ENCODE results near the gene IQCN.

Gene IQCN

DNA sequence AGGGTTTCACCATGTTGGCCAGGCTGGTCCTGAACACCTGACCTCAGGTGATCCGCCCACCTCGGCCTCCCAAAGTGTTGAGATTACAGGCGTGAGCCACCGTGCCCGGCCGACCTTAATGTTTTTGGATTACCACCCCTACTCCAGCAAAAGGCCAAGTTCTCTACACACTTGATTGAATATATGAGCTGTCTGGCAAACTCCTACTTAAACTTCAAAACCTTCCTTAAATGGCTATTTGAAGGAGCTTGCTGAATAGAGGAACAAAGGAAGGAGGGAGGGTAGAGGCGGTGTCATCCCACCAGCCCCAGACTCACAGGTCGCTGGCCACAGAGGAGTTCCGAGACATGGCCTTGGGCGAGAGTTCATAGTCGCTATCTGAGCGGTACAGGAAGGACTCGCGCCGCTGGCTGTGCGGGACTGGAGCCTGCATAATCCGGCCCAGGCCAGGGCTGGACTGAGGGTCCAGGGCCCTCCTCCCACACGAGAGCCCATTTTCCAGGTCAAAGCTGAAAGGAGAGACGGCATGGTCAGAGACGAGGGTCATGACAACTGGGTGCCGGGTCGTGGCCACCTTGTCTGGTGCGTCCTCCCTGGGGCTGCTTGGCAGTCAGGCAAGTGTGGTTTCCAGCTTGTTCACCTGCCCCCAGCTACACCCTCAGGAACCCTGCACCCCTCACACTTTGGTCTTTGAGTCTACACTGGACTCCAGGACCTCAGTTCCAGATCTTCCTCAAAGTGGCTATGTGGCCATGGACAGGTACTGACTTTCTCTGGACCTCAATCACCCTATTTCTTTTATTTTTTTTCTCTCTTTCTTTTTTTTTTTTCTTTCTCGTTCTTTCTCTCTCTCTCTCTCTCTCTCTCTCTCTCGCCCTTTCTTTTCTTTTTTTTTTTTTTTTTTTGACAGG is 52.2 kb downstream of the IQCN start:
- no peak overlapping the region for H3K4me3 ChIP-seq (replicated peaks; ENCODE audit: low read depth, low read length)
- no peak for DNase-seq (ENCODE audit: extremely low read depth, low read depth)
- TF ChIP-seq, protein P1, sequence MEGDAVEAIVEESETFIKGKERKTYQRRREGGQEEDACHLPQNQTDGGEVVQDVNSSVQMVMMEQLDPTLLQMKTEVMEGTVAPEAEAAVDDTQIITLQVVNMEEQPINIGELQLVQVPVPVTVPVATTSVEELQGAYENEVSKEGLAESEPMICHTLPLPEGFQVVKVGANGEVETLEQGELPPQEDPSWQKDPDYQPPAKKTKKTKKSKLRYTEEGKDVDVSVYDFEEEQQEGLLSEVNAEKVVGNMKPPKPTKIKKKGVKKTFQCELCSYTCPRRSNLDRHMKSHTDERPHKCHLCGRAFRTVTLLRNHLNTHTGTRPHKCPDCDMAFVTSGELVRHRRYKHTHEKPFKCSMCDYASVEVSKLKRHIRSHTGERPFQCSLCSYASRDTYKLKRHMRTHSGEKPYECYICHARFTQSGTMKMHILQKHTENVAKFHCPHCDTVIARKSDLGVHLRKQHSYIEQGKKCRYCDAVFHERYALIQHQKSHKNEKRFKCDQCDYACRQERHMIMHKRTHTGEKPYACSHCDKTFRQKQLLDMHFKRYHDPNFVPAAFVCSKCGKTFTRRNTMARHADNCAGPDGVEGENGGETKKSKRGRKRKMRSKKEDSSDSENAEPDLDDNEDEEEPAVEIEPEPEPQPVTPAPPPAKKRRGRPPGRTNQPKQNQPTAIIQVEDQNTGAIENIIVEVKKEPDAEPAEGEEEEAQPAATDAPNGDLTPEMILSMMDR (IDR thresholded peaks at IDR 0.05; ENCODE audit: low read depth, low read length, missing control alignments) = no peak

DNA sequence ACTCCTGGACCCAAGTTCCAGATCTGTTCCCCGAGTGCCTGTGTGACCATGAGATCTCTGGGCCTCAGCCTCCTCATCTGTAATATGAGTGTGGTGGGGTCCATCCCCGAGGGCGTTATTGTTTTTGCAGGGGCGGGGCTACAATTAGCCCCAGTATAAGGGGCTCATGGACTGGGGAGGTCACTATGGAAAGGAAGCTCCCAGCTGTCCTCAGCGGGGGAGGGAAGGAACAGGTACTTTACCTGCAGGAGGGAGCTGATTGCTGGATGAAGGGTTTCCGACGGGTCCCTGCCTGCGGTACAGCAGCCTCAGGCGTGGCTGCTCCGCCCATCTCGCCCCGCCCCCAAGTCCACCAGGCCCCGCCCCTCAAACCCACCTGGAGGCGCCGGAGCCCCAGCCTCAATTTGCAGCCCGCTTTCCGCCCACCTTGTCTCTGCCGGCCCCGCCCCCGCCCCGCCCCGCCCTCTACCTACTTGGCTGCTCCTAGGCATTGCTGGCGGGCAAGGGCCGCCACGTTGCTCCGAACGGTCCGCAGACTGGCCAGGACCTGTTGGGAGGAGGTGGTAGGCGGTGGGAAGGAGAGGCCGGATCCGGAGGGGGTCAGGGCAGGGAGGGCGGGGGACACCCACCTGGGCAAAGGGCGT is 53.5 kb downstream of the IQCN start:
- DNase-seq (ENCODE audit: extremely low read depth, low read depth) = no peak
- H3K4me3 ChIP-seq (replicated peaks; ENCODE audit: low read depth, low read length) = no peak overlapping the region
- TF ChIP-seq, protein P1 (IDR thresholded peaks at IDR 0.05; ENCODE audit: low read depth, low read length, missing control alignments) = no peak

DNA sequence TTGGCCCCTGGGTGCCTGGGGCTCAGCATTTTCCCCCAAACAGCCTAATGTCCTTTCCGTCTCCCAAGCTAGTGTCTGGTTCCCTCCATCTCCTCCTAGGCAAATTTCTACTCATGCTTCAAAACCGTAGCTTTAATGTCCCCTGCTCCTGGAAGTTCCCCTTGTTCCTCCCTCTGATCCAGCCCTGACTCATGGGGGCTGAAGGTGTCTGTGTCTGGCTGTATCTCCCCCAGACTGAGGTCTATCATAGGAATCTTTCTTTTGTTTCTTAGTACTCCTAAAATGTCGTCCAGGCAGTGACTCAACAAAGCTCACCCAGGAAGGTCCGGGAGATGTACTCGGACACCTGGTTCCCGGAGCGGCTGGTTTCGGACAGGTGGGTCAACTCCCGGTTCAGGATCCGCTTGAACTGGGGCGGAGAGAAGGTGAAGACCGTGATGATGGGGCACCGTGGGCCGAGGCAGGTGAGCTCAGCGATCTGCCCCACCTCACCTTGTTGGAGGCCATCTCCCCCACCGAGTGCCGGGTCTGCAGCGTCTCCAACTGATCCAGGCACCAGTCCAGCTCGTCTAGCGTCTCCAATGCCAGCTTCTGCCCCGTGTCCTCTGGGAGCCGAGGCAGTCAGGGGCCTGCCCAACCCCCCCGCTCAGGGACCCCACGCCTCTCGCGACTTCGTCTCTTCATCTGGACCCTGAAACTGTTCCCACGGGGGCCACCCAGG is 54.2 kb downstream of the IQCN start:
- TF ChIP-seq, protein P1 (IDR thresholded peaks at IDR 0.05; ENCODE audit: low read depth, low read length, missing control alignments) = no peak
- H3K4me3 ChIP-seq (replicated peaks; ENCODE audit: low read depth, low read length) = no peak overlapping the region
- DNase-seq (ENCODE audit: extremely low read depth, low read depth) = no peak

DNA sequence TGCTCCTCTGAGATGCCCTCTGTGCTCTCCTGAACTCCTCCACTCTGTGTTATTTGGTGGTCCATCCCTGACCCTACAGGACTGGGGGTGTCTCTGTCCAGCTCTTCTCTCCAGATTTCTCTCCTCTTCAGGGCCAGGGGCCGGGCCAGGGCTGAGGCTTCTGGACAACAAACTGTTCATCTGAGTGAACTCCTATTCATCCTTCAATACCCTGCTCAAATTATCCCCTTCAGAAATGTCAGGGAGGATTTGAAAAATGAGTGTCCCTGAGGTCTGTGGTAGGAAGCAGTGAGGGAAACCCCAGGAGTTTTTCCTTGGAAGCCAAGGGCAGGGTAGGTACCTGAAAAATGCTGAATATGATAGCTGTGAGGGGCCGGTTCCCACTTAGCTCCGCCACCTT is 55.7 kb downstream of the IQCN start:
- DNase-seq (ENCODE audit: extremely low read depth, low read depth) = no peak
- TF ChIP-seq, protein P1 (IDR thresholded peaks at IDR 0.05; ENCODE audit: low read depth, low read length, missing control alignments) = no peak
- no peak overlapping the region for H3K4me3 ChIP-seq (replicated peaks; ENCODE audit: low read depth, low read length)

DNA sequence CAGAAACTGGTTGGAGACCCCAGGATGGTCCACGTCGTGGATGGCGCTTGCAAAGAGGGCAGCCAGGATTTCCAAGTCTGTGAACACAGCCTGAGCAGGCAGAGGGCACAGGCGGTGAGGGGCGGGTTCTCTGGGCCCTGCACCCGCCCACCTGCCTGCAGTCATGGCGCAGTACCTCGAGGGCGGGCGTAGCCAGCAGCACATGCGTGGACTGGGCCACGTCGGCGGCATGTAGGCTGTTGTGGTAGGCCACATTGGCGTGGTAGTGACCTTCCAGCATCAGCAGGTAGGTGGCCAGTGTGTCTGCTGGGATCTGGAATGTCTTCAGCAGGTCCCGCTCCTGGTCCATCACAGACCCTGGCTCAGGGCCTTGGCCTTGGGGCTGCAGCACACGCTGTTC is 56.1 kb downstream of the IQCN start:
- no peak for DNase-seq (ENCODE audit: extremely low read depth, low read depth)
- TF ChIP-seq, protein P1 (IDR thresholded peaks at IDR 0.05; ENCODE audit: low read depth, low read length, missing control alignments) = no peak

DNA sequence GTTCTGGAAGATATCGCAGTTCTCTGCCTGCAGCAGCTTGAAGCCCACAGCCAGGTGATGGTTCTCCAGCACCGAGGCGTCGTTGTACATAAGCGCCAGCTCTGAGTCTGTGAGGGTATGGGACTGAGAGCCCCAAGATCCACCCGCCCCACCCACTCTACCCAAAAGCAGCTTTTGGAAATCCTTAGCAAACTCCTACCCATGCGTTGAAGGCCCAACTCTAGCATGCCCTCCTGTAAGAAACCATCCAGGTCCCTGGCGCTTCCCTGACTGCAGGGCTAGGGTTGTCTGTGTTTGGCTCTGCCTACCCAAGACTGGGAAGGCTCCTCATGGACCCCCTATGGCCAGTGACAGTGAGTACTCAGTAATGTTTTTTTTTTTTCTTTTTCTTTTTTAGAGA is 57.5 kb downstream of the IQCN start:
- TF ChIP-seq, protein P1 (IDR thresholded peaks at IDR 0.05; ENCODE audit: low read depth, low read length, missing control alignments) = no peak
- no peak overlapping the region for H3K4me3 ChIP-seq (replicated peaks; ENCODE audit: low read depth, low read length)
- no peak for DNase-seq (ENCODE audit: extremely low read depth, low read depth)

More for the DNA sequence above, 56.1 kb downstream of the IQCN start:
- H3K4me3 ChIP-seq (replicated peaks; ENCODE audit: low read depth, low read length) = no peak overlapping the region
